Measurements from ENCODE around the gene PTPN1.

Gene PTPN1

GRCh38 chr20:50609438-50609989, 99.3 kb downstream of the PTPN1 start:
- DNase-seq (ENCODE audit: low read depth) = no peak
- no peak for TF ChIP-seq CTCF (IDR thresholded peaks at IDR 0.05; ENCODE audit: low read depth, low read length, missing control alignments)
- H3K4me3 ChIP-seq (ENCODE audit: low read depth, low read length) = no peak overlapping the region
- in situ Hi-C loops (cut with HindIII; ENCODE audit: low sequenced_read_pairs) = no loop called here

GRCh38 chr20:50610212-50610718, 100.1 kb downstream of the PTPN1 start:
- no peak for DNase-seq (ENCODE audit: low read depth)
- no peak overlapping the region for H3K4me3 ChIP-seq (ENCODE audit: low read depth, low read length)
- TF ChIP-seq CTCF (IDR thresholded peaks at IDR 0.05; ENCODE audit: low read depth, low read length, missing control alignments) = no peak
- in situ Hi-C loops (cut with HindIII; ENCODE audit: low sequenced_read_pairs) = no loop called here

GRCh38 chr20:50611128-50611810, 101.1 kb downstream of the PTPN1 start:
- in situ Hi-C loops (cut with HindIII; ENCODE audit: low sequenced_read_pairs) = no loop called here
- TF ChIP-seq CTCF (IDR thresholded peaks at IDR 0.05; ENCODE audit: low read depth, low read length, missing control alignments) = no peak
- no peak overlapping the region for H3K4me3 ChIP-seq (ENCODE audit: low read depth, low read length)
- no peak for DNase-seq (ENCODE audit: low read depth)

GRCh38 chr20:50613438-50614169, 103.4 kb downstream of the PTPN1 start:
- no peak for DNase-seq (ENCODE audit: low read depth)
- no peak overlapping the region for H3K4me3 ChIP-seq (ENCODE audit: low read depth, low read length)
- no peak for TF ChIP-seq CTCF (IDR thresholded peaks at IDR 0.05; ENCODE audit: low read depth, low read length, missing control alignments)
- in situ Hi-C loops (cut with HindIII; ENCODE audit: low sequenced_read_pairs) = no loop called here

GRCh38 chr20:50615407-50615806, 105.2 kb downstream of the PTPN1 start:
- no peak overlapping the region for H3K4me3 ChIP-seq (ENCODE audit: low read depth, low read length)
- in situ Hi-C loops (cut with HindIII; ENCODE audit: low sequenced_read_pairs) = no loop called here
- TF ChIP-seq CTCF (IDR thresholded peaks at IDR 0.05; ENCODE audit: low read depth, low read length, missing control alignments) = no peak
- no peak for DNase-seq (ENCODE audit: low read depth)

GRCh38 chr20:50617022-50617421, 106.8 kb downstream of the PTPN1 start:
- DNase-seq (ENCODE audit: low read depth) = no peak
- in situ Hi-C loops (cut with HindIII; ENCODE audit: low sequenced_read_pairs) = no loop called here
- H3K4me3 ChIP-seq (ENCODE audit: low read depth, low read length) = no peak overlapping the region
- TF ChIP-seq CTCF (IDR thresholded peaks at IDR 0.05; ENCODE audit: low read depth, low read length, missing control alignments) = no peak

Data from astrocyte of the cerebellum (primary cell).